Esophagus muscularis mucosa (tissue), 3 donors: ENCODE measurements around the gene RNF183.

Experiments
- CTCF ChIP-seq, 3 experiments: fragments of 200-600 bp in 2 of 3; fragments of 450-650 bp in 1 of 3; sonication (generic) in 2 of 3; IDR thresholded peaks; one replicate each; pipeline ENCODE4 v1.5.1; 2017 to 2019; ENCODE audit warnings: antibody characterized with exemption in 3 of 3, mild to moderate bottlenecking in 2 of 3, moderate library complexity in 1 of 3
- POLR2A ChIP-seq: fragments of 450-650 bp; IDR thresholded peaks from one replicate; pipeline ENCODE4 v1.6.1; 2017; ENCODE audit warnings: antibody characterized with exemption, moderate library complexity, mild to moderate bottlenecking, low read depth
- POLR2AphosphoS5 ChIP-seq, 2 donors: sonication (generic); formaldehyde crosslinking; IDR thresholded peaks; one replicate each; pipeline ENCODE4 v1.6.1; 2017; ENCODE audit warnings: antibody characterized with exemption in 2 of 2

DNA sequence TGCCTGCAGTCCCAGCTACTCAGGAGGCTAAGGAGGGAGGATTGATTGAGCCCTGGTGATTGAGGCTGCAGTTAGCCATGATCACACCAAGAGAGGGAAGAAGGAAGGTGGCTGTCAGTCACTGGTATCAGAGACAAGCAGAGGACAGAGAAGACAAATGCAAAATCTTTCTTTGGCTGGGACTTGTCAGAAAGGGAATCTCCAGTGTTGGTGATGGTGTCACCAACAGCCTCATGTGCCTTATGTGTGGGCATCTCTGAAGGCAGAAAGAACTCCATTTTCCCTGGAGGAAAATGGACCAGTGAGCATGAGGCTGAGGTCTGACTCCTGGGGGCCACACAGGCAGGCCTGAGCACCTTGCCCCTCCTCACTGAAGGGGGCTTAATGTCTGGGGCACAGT is 12.1 kb upstream of the RNF183 start:
- TF ChIP-seq CTCF (IDR thresholded peaks at IDR 0.05) (no peak), POLR2A (no peak), POLR2AphosphoS5 (IDR thresholded peaks at IDR 0.05) (no peak)
